OCI-LY7 (cell line): ENCODE data around the gene TKT.

Experiments
- EZH2phosphoT487 ChIP-seq: fragments of 200-600 bp; sonication (generic); IDR thresholded peaks from 2 replicates; pipeline ENCODE4 v1.6.1; 2018; ENCODE audit warnings: low read depth, borderline replicate concordance, mild to moderate bottlenecking, mixed run types, antibody characterized with exemption, low read length, moderate library complexity, mixed read lengths
- TF ChIP-seq, protein P1 (sequence below): fragments of 200-600 bp; sonication (generic); conservative IDR thresholded peaks from 2 replicates; pipeline ENCODE4 v1.5.1; 2014; ENCODE audit warnings: mild to moderate bottlenecking, antibody characterized with exemption, low read length, moderate library complexity, mixed read lengths

DNA sequence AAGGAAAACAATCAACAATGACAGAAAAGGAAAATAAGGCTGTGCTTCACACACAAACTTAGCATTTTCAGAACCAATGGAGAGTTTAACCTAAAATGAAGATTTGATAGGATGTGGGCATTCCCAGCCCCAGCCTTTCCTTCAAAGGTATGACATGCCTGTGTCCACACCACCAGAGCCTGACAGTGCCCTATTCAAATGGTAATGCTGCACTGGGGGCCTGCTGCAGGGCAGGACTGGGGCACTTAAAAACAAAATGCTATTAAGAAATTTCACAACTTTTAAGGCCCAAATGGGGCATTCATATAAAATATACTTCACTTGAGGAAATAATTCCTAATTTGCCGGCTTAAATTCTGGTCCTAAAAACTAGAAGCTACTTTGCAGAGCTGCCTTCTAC lies 30.9 kb upstream of the TKT start:
- TF ChIP-seq, protein P1, sequence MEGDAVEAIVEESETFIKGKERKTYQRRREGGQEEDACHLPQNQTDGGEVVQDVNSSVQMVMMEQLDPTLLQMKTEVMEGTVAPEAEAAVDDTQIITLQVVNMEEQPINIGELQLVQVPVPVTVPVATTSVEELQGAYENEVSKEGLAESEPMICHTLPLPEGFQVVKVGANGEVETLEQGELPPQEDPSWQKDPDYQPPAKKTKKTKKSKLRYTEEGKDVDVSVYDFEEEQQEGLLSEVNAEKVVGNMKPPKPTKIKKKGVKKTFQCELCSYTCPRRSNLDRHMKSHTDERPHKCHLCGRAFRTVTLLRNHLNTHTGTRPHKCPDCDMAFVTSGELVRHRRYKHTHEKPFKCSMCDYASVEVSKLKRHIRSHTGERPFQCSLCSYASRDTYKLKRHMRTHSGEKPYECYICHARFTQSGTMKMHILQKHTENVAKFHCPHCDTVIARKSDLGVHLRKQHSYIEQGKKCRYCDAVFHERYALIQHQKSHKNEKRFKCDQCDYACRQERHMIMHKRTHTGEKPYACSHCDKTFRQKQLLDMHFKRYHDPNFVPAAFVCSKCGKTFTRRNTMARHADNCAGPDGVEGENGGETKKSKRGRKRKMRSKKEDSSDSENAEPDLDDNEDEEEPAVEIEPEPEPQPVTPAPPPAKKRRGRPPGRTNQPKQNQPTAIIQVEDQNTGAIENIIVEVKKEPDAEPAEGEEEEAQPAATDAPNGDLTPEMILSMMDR, result no peak
- no peak for TF ChIP-seq EZH2phosphoT487
